WTC11 (cell line): ENCODE measurements around the gene NPIPB2.

ENCODE experiments used
- CBFB ChIP-seq: sonication (generic); formaldehyde crosslinking; IDR thresholded peaks from 2 replicates; pipeline ENCODE4 v1.8.1; 2022; ENCODE audit warnings: mild to moderate bottlenecking, low read depth, missing genetic modification reagents
- HMGA2 ChIP-seq: fragments of 250-450 bp; sonication (Bioruptor Pico); IDR thresholded peaks from 2 replicates; pipeline ENCODE4 v1.4.0; 2021; ENCODE audit warnings: mild to moderate bottlenecking, moderate library complexity
- KAT7 ChIP-seq: sonication (generic); formaldehyde crosslinking; IDR thresholded peaks from 2 replicates; pipeline ENCODE4 v1.8.1; 2023; ENCODE audit warnings: missing genetic modification reagents, mild to moderate bottlenecking, borderline replicate concordance
- NR2C2 ChIP-seq: sonication (generic); formaldehyde crosslinking; IDR thresholded peaks from 2 replicates; pipeline ENCODE4 v1.8.0; 2022; ENCODE audit warnings: mild to moderate bottlenecking, missing genetic modification reagents
- SP1 ChIP-seq: sonication (generic); formaldehyde crosslinking; conservative IDR thresholded peaks from 2 replicates; pipeline ENCODE4 v1.8.1; 2022; ENCODE audit warnings: missing genetic modification reagents
- TP53 ChIP-seq: sonication (generic); formaldehyde crosslinking; IDR thresholded peaks from 2 replicates; pipeline ENCODE4 v1.8.1; 2023; ENCODE audit warnings: mild to moderate bottlenecking, missing genetic modification reagents
- ZNF263 ChIP-seq: sonication (generic); formaldehyde crosslinking; IDR thresholded peaks from 2 replicates; pipeline ENCODE4 v1.8.1; 2022; ENCODE audit warnings: low read depth, mild to moderate bottlenecking, moderate library complexity, missing genetic modification reagents
- ZNF396 ChIP-seq: fragments of 250-450 bp; sonication (Bioruptor Pico); IDR thresholded peaks from 2 replicates; pipeline ENCODE4 v1.8.0; 2021; ENCODE audit warnings: mild to moderate bottlenecking, moderate library complexity, borderline replicate concordance
- TF ChIP-seq, protein P1 (sequence below): sonication (generic); formaldehyde crosslinking; IDR thresholded peaks from 2 replicates; pipeline ENCODE4 v1.8.0; 2023; ENCODE audit warnings: mild to moderate bottlenecking, missing genetic modification reagents
- TF ChIP-seq, protein P2 (sequence below): fragments of 200-600 bp; IDR thresholded peaks from 2 replicates; pipeline ENCODE4 v1.8.0; 2022; ENCODE audit warnings: antibody characterized with exemption
- TF ChIP-seq, protein P3 (sequence below): sonication (generic); formaldehyde crosslinking; conservative IDR thresholded peaks from 2 replicates; pipeline ENCODE4 v1.8.1; 2022; ENCODE audit warnings: mild to moderate bottlenecking, missing genetic modification reagents
- TF ChIP-seq, protein P4 (sequence below): sonication (generic); formaldehyde crosslinking; IDR thresholded peaks from 2 replicates; pipeline ENCODE4 v1.8.1; 2022; ENCODE audit warnings: missing genetic modification reagents, borderline replicate concordance
- TF ChIP-seq, protein P5 (sequence below): sonication (generic); formaldehyde crosslinking; IDR thresholded peaks from 2 replicates; pipeline ENCODE4 v1.8.0; 2022; ENCODE audit warnings: mild to moderate bottlenecking, missing genetic modification reagents

DNA sequence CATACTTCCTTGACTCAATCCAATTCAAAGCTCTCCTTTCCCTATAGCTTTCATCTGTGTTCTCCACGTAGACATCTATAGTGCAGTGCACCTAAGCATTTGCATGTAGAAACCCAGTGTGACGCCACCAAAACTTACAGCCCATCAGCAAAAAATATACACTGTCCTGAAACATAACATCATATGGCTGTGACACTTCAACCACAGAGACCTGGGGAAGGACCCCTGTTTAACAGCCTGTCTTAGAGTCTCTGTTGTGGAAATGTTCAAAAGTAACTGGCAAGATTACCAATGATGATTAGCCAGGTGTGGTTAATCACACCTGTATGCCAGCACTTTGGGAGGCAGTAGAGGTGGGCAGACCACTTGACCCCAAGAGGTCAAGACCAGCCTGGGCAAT is 48.3 kb downstream of the NPIPB2 start:
- no peak for TF ChIP-seq ZNF263 (CRISPR knock-in tag)
- TF ChIP-seq, protein P1, sequence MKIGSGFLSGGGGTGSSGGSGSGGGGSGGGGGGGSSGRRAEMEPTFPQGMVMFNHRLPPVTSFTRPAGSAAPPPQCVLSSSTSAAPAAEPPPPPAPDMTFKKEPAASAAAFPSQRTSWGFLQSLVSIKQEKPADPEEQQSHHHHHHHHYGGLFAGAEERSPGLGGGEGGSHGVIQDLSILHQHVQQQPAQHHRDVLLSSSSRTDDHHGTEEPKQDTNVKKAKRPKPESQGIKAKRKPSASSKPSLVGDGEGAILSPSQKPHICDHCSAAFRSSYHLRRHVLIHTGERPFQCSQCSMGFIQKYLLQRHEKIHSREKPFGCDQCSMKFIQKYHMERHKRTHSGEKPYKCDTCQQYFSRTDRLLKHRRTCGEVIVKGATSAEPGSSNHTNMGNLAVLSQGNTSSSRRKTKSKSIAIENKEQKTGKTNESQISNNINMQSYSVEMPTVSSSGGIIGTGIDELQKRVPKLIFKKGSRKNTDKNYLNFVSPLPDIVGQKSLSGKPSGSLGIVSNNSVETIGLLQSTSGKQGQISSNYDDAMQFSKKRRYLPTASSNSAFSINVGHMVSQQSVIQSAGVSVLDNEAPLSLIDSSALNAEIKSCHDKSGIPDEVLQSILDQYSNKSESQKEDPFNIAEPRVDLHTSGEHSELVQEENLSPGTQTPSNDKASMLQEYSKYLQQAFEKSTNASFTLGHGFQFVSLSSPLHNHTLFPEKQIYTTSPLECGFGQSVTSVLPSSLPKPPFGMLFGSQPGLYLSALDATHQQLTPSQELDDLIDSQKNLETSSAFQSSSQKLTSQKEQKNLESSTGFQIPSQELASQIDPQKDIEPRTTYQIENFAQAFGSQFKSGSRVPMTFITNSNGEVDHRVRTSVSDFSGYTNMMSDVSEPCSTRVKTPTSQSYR: no peak
- no peak for TF ChIP-seq SP1 (CRISPR knock-in tag)
- TF ChIP-seq TP53 (CRISPR knock-in tag): no peak
- TF ChIP-seq, protein P2, sequence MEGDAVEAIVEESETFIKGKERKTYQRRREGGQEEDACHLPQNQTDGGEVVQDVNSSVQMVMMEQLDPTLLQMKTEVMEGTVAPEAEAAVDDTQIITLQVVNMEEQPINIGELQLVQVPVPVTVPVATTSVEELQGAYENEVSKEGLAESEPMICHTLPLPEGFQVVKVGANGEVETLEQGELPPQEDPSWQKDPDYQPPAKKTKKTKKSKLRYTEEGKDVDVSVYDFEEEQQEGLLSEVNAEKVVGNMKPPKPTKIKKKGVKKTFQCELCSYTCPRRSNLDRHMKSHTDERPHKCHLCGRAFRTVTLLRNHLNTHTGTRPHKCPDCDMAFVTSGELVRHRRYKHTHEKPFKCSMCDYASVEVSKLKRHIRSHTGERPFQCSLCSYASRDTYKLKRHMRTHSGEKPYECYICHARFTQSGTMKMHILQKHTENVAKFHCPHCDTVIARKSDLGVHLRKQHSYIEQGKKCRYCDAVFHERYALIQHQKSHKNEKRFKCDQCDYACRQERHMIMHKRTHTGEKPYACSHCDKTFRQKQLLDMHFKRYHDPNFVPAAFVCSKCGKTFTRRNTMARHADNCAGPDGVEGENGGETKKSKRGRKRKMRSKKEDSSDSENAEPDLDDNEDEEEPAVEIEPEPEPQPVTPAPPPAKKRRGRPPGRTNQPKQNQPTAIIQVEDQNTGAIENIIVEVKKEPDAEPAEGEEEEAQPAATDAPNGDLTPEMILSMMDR: no peak
- TF ChIP-seq, protein P3, sequence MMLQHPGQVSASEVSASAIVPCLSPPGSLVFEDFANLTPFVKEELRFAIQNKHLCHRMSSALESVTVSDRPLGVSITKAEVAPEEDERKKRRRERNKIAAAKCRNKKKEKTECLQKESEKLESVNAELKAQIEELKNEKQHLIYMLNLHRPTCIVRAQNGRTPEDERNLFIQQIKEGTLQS: no peak
- TF ChIP-seq NR2C2: no peak
- TF ChIP-seq, protein P4, sequence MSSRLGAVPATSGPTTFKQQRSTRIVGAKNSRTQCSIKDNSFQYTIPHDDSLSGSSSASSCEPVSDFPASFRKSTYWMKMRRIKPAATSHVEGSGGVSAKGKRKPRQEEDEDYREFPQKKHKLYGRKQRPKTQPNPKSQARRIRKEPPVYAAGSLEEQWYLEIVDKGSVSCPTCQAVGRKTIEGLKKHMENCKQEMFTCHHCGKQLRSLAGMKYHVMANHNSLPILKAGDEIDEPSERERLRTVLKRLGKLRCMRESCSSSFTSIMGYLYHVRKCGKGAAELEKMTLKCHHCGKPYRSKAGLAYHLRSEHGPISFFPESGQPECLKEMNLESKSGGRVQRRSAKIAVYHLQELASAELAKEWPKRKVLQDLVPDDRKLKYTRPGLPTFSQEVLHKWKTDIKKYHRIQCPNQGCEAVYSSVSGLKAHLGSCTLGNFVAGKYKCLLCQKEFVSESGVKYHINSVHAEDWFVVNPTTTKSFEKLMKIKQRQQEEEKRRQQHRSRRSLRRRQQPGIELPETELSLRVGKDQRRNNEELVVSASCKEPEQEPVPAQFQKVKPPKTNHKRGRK (CRISPR knock-in tag): no peak
- TF ChIP-seq, protein P5, sequence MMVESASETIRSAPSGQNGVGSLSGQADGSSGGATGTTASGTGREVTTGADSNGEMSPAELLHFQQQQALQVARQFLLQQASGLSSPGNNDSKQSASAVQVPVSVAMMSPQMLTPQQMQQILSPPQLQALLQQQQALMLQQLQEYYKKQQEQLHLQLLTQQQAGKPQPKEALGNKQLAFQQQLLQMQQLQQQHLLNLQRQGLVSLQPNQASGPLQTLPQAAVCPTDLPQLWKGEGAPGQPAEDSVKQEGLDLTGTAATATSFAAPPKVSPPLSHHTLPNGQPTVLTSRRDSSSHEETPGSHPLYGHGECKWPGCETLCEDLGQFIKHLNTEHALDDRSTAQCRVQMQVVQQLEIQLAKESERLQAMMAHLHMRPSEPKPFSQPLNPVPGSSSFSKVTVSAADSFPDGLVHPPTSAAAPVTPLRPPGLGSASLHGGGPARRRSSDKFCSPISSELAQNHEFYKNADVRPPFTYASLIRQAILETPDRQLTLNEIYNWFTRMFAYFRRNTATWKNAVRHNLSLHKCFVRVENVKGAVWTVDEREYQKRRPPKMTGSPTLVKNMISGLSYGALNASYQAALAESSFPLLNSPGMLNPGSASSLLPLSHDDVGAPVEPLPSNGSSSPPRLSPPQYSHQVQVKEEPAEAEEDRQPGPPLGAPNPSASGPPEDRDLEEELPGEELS (CRISPR knock-in tag): no peak
- TF ChIP-seq HMGA2 (CRISPR knock-in tag): no peak
- no peak for TF ChIP-seq ZNF396 (CRISPR knock-in tag)
- no peak for TF ChIP-seq KAT7 (CRISPR knock-in tag)
- TF ChIP-seq CBFB (CRISPR knock-in tag): no peak
